Lung (tissue), 12 donors: ENCODE data around the gene ST8SIA2. TPM values are rescaled to one million over a fixed set of nuclear protein-coding genes. Genes with fewer than 3 reads are reported as not detected.

Experiments used
- ATAC-seq: fragments of 200-7000 bp; cut with Tn5 transposase; one replicate; pipeline ENCODE4 v1.9.1; 2020; ENCODE audit warnings: moderate number of reproducible peaks; ENCODE audit not compliant: insufficient read depth, low FRiP score
- DNase-seq, 3 donors: peaks; one replicate each; pipeline ENCODE4 v3.0.0-alpha.2; 2013 to 2017
- H3K27ac ChIP-seq, 2 donors: one replicate each; pipeline ENCODE4 v1.5.1; 2013; ENCODE audit warnings: mild to moderate bottlenecking in 2 of 2, moderate library complexity in 2 of 2, control low read depth in 1 of 2, inconsistent platforms in 1 of 2, low read depth in 1 of 2, low read length in 1 of 2
- H3K27me3 ChIP-seq, 3 donors: one replicate each; pipeline ENCODE4 v1.5.1; 2013; ENCODE audit warnings: low read length in 2 of 3; ENCODE audit not compliant: control insufficient read depth in 3 of 3, insufficient read depth in 3 of 3
- H3K36me3 ChIP-seq, 4 donors: one replicate each; pipeline ENCODE4 v1.5.1; 2013; ENCODE audit warnings: low read length in 4 of 4, mild to moderate bottlenecking in 1 of 4, moderate library complexity in 1 of 4; ENCODE audit not compliant: control insufficient read depth in 4 of 4, insufficient read depth in 4 of 4
- H3K4me1 ChIP-seq, 5 donors: one replicate each; pipeline ENCODE4 v1.5.1; 2013; ENCODE audit warnings: low read length in 5 of 5, mild to moderate bottlenecking in 2 of 5, moderate library complexity in 1 of 5; ENCODE audit not compliant: control insufficient read depth in 5 of 5, insufficient read depth in 5 of 5
- H3K4me3 ChIP-seq: one replicate; pipeline ENCODE4 v1.5.1; 2013; ENCODE audit warnings: mild to moderate bottlenecking, control low read depth, moderate library complexity
- H3K9ac ChIP-seq, 2 donors: one replicate each; pipeline ENCODE4 v1.5.1; 2013; ENCODE audit warnings: low read length in 2 of 2, control low read depth in 1 of 2; ENCODE audit not compliant: insufficient read depth in 1 of 2
- H3K9me3 ChIP-seq, 4 donors: one replicate each; pipeline ENCODE4 v1.5.1; 2013; ENCODE audit warnings: low read length in 3 of 4, mild to moderate bottlenecking in 1 of 4, moderate library complexity in 1 of 4; ENCODE audit not compliant: control insufficient read depth in 4 of 4, insufficient read depth in 3 of 4
- WGBS, 2 donors: extraction: QIAGEN DNeasy Blood & Tissue Kit; methylation state at CpG; one replicate each; pipeline ENCODE4 v1.1.7; 2013; 5-methylcytosine and 5-hydroxymethylcytosine counted together
- polyA plus RNA-seq, 2 donors: library from polyadenylated mRNA; stranded (reverse); fragments of 200-250 nt; gene quantifications; one replicate each; pipeline ENCODE4 v1.2.1, GENCODE V29; 2013
- total RNA-seq, 2 donors: library from RNA; depleted of rRNA in 1 of 2; stranded (reverse); fragments of >200 nt in 1 of 2; gene quantifications; one replicate each; pipeline ENCODE4 v1.2.1, GENCODE V29; 2014 to 2021
- TF ChIP-seq, protein P1 (sequence below): IDR thresholded peaks from 2 replicates; pipeline ENCODE4 v1.5.1; 2012; ENCODE audit warnings: mild to moderate bottlenecking; ENCODE audit errors: control extremely low read depth, extremely low read depth
- donor health status: control.
- donor health status: control.
- donor health status: Bipolar disorder and iron deficiency.
- donor health status: healthy.
- donor health status: DM: yes; HTN: yes; CAD: no.

ST8SIA2 gene
- total and polyA plus RNA-seq, 4 donors: 1.4 TPM; not detected in 3

DNA sequence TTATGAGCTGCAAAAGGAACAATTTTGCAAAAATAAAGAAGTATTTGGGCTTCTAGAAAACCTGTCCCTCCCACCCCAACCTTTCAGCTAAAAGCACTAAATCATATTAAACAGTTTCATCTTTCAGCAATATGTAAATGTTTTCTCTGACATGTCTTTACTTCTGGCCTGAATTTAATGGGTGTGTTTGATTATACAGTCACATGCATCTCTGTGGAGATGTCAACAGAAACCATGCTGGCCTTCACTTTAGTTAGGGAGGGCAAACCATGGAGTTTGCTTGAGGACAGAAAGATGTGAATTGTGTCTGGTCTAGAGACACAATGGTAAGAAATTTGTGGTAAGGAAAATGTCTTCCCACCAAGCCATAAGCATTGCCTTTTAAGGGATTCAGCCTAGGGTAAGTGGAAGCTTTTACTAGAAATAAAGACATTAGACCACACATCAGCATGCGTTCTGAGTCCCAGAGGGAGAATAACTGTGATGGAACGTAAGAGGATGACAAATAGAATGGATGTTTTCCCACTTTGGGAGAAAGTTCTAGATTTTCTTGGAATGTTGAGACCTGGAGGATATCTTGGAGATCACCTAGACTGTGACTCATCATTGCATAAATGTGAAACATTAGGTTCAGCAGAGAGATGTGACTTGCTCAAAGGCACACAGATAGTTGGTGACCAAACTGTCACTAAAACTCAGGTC is 68.9 kb downstream of the ST8SIA2 start:
- ATAC-seq (no peak), DNase-seq (no peak)
- H3K9ac ChIP-seq: no peak overlapping the region
- H3K27me3 ChIP-seq: no peaks in the 10 kb centered on the region
- no peak overlapping the region for H3K4me3 ChIP-seq
- H3K9me3 ChIP-seq: no peaks in the 10 kb centered on the region
- TF ChIP-seq, protein P1, sequence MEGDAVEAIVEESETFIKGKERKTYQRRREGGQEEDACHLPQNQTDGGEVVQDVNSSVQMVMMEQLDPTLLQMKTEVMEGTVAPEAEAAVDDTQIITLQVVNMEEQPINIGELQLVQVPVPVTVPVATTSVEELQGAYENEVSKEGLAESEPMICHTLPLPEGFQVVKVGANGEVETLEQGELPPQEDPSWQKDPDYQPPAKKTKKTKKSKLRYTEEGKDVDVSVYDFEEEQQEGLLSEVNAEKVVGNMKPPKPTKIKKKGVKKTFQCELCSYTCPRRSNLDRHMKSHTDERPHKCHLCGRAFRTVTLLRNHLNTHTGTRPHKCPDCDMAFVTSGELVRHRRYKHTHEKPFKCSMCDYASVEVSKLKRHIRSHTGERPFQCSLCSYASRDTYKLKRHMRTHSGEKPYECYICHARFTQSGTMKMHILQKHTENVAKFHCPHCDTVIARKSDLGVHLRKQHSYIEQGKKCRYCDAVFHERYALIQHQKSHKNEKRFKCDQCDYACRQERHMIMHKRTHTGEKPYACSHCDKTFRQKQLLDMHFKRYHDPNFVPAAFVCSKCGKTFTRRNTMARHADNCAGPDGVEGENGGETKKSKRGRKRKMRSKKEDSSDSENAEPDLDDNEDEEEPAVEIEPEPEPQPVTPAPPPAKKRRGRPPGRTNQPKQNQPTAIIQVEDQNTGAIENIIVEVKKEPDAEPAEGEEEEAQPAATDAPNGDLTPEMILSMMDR: no peak
- peaks cover 0 to 8% (median 0%) of the 10 kb centered on the region in 4 donors for H3K36me3 ChIP-seq
- H3K4me1 ChIP-seq: peaks cover 0 to 5% (median 0%) of the 10 kb centered on the region in 5 donors
- WGBS, 2 donors: 84 to 86% methylated on average over 2 of the region's 2 CpGs
- no peak overlapping the region for H3K27ac ChIP-seq

GRCh38 chr15:92463352-92463751 is 69.7 kb downstream of the ST8SIA2 start:
- Histone ChIP-seq H3K4me1 (peaks cover 0 to 5% (median 0%) of the 10 kb centered on the region in 5 donors), H3K27ac (no peak overlapping the region), H3K9ac (no peak overlapping the region), H3K36me3 (peaks cover 0 to 8% (median 0%) of the 10 kb centered on the region in 4 donors), H3K9me3 (no peaks in the 10 kb centered on the region), H3K27me3 (no peaks in the 10 kb centered on the region), H3K4me3 (no peak overlapping the region)
- ATAC-seq (no peak), DNase-seq (no peak)
- WGBS, 2 donors: 75 to 79% methylated on average over 5 of the region's 5 CpGs
- TF ChIP-seq, protein P1: no peak

DNA sequence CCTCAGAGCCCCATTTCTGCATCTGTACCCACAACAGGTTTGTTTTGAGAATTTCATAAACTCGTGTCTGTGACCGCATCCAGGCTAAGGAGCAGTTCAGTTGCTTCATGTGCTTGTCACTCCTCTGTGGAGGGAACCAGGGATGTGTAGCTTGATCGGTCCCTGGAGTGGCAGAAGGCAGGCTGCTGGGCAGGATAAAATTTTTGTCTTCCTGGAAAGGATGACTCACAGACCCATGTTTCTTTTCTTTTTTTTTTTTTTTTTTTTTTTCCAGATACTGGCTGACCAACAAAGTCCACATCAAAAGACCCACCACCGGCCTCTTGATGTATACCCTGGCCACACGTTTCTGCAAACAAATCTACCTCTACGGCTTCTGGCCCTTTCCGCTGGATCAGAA is 70.1 kb downstream of the ST8SIA2 start:
- TF ChIP-seq, protein P1: no peak

More for the DNA sequence above, 70.1 kb downstream of the ST8SIA2 start:
- Histone ChIP-seq H3K36me3 (peaks cover 0 to 8% (median 0%) of the 10 kb centered on the region in 4 donors), H3K27me3 (no peaks in the 10 kb centered on the region), H3K4me1 (peaks cover 0 to 3% (median 0%) of the 10 kb centered on the region in 5 donors), H3K9ac (no peak overlapping the region), H3K4me3 (no peak overlapping the region), H3K27ac (no peak overlapping the region), H3K9me3 (no peaks in the 10 kb centered on the region)
- no peak for DNase-seq
- ATAC-seq: no peak
- 85 to 96% methylated on average over 7 of the region's 7 CpGs for WGBS, 2 donors
